Measurements from ENCODE around the gene ST6GALNAC3. TPM values are rescaled to one million over a fixed set of nuclear protein-coding genes. Genes with fewer than 3 reads are reported as not detected.
"Not testable (repeated sequence)": the region's sequence is repeated elsewhere in the genome, so short reads cannot be mapped to it uniquely, and the experiment has no call there.

ST6GALNAC3 gene
- total RNA-seq, 4 donors from 2014 or later, result 9.7 to 34.0 (median 14.1) TPM

GRCh38 chr1:76640723-76641122 is 566.2 kb downstream of the ST6GALNAC3 start:
- DNase-seq (ENCODE audit: low spot score) (no peak), ATAC-seq (ENCODE audit: low FRiP score) (no peak)
- TF ChIP-seq, protein P1, sequence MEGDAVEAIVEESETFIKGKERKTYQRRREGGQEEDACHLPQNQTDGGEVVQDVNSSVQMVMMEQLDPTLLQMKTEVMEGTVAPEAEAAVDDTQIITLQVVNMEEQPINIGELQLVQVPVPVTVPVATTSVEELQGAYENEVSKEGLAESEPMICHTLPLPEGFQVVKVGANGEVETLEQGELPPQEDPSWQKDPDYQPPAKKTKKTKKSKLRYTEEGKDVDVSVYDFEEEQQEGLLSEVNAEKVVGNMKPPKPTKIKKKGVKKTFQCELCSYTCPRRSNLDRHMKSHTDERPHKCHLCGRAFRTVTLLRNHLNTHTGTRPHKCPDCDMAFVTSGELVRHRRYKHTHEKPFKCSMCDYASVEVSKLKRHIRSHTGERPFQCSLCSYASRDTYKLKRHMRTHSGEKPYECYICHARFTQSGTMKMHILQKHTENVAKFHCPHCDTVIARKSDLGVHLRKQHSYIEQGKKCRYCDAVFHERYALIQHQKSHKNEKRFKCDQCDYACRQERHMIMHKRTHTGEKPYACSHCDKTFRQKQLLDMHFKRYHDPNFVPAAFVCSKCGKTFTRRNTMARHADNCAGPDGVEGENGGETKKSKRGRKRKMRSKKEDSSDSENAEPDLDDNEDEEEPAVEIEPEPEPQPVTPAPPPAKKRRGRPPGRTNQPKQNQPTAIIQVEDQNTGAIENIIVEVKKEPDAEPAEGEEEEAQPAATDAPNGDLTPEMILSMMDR (IDR thresholded peaks at IDR 0.05), result no peak

- ATAC-seq (ENCODE audit: low FRiP score) (no peak), DNase-seq (ENCODE audit: low spot score) (no peak)
- TF ChIP-seq, protein P1 (IDR thresholded peaks at IDR 0.05), result no peak
Measured at GRCh38 chr1:76644139-76644538, 569.6 kb downstream of the ST6GALNAC3 start.

DNA sequence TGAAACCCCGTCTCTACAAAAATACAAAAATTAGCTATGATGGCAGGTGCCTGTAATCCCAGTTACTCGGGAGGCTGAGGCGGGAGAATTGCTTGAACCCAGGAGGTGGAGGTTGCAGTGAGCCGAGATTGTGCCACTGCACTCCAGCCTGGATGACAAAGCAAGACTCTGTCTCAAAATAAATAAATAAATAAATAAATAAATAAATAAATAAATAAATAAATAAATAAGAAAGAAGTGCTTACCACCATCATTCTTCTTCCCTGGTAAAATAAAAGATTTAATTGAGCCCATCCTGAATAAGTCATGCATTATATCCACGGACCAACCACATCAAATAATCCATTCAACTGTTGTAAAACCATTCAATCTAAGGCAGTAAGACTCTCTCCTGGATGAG is 578.3 kb downstream of the ST6GALNAC3 start:
- not testable (repeated sequence) for ATAC-seq (ENCODE audit: low FRiP score); DNase-seq (ENCODE audit: low spot score)

GRCh38 chr1:76657623-76658022 is 583.1 kb downstream of the ST6GALNAC3 start:
- DNase-seq (ENCODE audit: low spot score) (no peak), ATAC-seq (ENCODE audit: low FRiP score) (no peak)
- TF ChIP-seq, protein P1 (IDR thresholded peaks at IDR 0.05), result no peak

GRCh38 chr1:76659171-76659940 is 584.8 kb downstream of the ST6GALNAC3 start:
- DNase-seq (ENCODE audit: low spot score), result no peak
- no peak for ATAC-seq (ENCODE audit: low FRiP score)
- TF ChIP-seq, protein P1 (IDR thresholded peaks at IDR 0.05), result no peak

GRCh38 chr1:76661531-76661930 is 587.0 kb downstream of the ST6GALNAC3 start:
- DNase-seq (ENCODE audit: low spot score) (no peak), ATAC-seq (ENCODE audit: low FRiP score) (no peak)
- TF ChIP-seq, protein P1 (IDR thresholded peaks at IDR 0.05), result no peak

- TF ChIP-seq, protein P1 (IDR thresholded peaks at IDR 0.05), result no peak
- DNase-seq (ENCODE audit: low spot score), result no peak
- ATAC-seq (ENCODE audit: low FRiP score), result no peak
Measured at GRCh38 chr1:76666499-76666898, 592.0 kb downstream of the ST6GALNAC3 start.

Measured in omental fat pad (tissue), 4 donors.